AG09309 (cell line): Measurements from ENCODE around the gene CHCT1.
"Not testable (repeated sequence)": the region's sequence is repeated elsewhere in the genome, so short reads cannot be mapped to it uniquely, and the experiment has no call there.

Experiments used
- DNase-seq: peaks from one replicate; pipeline ENCODE4 v3.0.0-alpha.2; 2010; ENCODE audit warnings: low read depth
- H3K4me3 ChIP-seq: 2 replicates; pipeline ENCODE4 v1.5.1; 2011; ENCODE audit warnings: mild to moderate bottlenecking, low read depth, low read length, moderate library complexity; ENCODE audit not compliant: control insufficient read depth
- TF ChIP-seq, protein P1 (sequence below): IDR thresholded peaks from 2 replicates; pipeline ENCODE4 v1.5.1; 2011; ENCODE audit warnings: mild to moderate bottlenecking, low read depth, low read length, inconsistent platforms; ENCODE audit not compliant: insufficient read depth, control insufficient read depth; ENCODE audit errors: missing control alignments

The CHCT1 gene

DNA sequence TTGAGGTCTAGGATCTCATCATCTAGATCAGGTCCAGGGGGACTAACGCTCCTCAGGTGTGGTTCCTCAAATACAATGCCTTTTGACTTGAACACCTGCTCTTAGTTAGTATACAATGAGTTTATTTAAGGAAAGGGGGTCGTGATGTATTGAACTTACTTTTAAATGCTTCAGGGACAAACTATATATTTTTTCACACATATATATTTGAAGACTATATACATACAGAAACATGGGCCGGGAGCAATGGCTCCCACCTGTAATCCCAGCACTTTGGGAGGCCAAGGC is 18.8 kb upstream of the CHCT1 start:
- H3K4me3 ChIP-seq, result no peak overlapping the region
- DNase-seq, result no peak
- TF ChIP-seq, protein P1, sequence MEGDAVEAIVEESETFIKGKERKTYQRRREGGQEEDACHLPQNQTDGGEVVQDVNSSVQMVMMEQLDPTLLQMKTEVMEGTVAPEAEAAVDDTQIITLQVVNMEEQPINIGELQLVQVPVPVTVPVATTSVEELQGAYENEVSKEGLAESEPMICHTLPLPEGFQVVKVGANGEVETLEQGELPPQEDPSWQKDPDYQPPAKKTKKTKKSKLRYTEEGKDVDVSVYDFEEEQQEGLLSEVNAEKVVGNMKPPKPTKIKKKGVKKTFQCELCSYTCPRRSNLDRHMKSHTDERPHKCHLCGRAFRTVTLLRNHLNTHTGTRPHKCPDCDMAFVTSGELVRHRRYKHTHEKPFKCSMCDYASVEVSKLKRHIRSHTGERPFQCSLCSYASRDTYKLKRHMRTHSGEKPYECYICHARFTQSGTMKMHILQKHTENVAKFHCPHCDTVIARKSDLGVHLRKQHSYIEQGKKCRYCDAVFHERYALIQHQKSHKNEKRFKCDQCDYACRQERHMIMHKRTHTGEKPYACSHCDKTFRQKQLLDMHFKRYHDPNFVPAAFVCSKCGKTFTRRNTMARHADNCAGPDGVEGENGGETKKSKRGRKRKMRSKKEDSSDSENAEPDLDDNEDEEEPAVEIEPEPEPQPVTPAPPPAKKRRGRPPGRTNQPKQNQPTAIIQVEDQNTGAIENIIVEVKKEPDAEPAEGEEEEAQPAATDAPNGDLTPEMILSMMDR, result no peak

- no peak for DNase-seq
- TF ChIP-seq, protein P1, result no peak
- H3K4me3 ChIP-seq, result no peak overlapping the region
These were observed 18.3 kb upstream of the CHCT1 start for GRCh38 chr17:60403962-60404361.

DNA sequence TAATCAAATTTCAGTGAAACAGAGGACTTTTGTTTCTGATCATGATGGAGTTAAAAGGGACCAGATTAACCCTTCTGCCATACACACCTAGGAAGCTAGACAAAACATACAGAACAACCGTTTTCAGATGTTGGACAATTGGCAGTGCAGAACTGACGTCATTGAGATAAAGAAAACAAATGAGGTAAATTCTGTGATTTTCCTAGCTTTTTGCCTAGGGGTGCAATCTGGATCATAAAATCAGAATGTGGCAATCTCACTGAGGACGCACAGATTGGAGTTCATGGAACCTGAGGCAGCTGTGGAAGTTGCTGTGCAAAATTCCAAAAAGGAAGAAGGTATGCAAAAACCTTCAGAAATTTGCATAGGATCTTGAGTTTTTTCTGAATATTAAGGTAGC is 15.4 kb upstream of the CHCT1 start:
- TF ChIP-seq, protein P1, result no peak
- H3K4me3 ChIP-seq, result no peak overlapping the region
- DNase-seq, result no peak

DNA sequence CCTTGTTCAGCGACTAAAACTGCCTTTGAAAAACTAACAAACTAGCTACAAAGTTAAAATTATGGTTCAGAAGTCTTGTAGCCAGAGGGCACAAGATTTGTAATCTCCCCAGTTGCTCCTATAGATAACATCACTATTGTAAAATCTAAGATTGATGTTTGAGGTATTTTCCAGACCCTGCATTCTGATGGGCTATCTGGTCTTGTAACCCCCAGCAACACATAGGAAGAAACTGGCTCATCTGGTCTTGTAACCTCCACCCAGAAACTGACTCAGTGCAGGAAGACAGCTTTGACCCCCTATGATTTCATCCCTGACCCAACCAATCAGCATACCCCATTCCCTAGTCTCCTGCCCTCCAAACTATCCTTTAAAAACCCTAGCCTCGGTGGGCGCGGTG is 12.3 kb upstream of the CHCT1 start:
- no peak for DNase-seq
- TF ChIP-seq, protein P1, result no peak
- no peak overlapping the region for H3K4me3 ChIP-seq

GRCh38 chr17:60412701-60413100 is 9.6 kb upstream of the CHCT1 start:
- TF ChIP-seq, protein P1, result no peak
- no peak for DNase-seq

DNA sequence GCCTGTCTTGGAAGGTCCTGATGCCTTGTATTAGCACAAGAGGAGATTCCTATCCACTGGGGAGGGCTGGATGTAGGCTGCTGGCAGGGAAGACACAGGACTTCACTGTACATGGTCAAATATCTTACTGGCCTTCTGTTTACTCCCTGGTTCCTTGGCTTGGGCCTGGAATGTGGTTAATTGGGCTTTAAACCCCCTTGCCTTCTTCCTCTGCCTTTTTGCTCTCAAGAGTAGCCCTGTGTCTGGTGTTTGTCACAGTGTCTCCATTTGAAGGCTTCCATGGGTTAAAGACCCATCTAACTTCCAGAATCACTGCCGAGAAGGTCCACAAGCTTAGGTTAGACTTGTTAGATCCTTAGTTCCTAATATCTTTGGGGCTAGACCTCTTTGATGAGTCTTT is 7.1 kb upstream of the CHCT1 start:
- DNase-seq, result no peak
- H3K4me3 ChIP-seq, result no peak overlapping the region
- TF ChIP-seq, protein P1, result no peak

More at GRCh38 chr17:60412701-60413100, 9.6 kb upstream of the CHCT1 start:
- no peak overlapping the region for H3K4me3 ChIP-seq

DNA sequence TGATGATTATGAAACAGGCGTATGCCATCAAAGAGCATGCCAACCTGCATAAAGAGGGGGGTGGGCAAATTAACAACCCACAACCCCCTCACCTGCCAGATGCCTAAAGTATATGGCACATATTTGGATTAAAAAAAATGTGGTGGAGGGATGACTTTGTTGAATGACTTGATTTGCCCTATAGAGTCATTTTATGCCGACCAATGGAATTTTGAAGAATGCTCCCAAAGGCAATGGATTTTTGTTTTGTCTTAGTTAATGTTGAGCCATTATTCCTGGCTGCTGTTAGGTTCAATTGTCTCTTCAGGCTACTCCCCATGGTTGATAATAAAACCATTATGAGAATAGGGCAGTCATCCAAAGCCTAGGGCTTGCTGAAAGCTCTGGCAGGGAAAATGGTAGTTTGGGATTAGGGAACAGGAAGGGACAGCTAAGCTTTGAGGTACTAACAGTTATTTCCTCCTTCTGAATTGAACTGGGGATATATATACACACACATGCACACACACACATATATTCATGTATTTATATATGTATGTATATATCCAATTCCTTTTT is 5.8 kb upstream of the CHCT1 start:
- no peak overlapping the region for H3K4me3 ChIP-seq
- DNase-seq, result no peak
- TF ChIP-seq, protein P1, result no peak

- DNase-seq, H3K4me3 ChIP-seq: not testable (repeated sequence)
These were observed 3.3 kb upstream of the CHCT1 start for GRCh38 chr17:60419003-60419402.

DNA sequence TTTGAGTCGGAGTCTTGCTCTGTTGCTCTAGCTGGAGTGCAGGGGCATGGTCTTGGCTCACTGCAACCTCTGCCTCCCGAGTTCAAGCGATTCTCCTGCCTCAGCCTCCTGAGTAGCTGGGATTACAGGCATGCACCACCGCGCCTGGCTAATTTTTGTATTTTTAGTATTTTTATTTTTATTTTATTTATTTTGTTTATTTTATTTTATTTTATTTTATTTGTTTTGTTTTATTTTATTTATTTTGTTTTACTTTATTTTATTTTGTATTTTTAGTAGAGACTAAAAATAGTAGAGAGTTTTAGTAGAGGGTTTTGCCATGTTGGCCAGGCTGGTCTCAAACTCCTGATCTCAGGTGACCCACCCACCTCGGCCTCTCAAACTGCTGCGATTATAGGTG is 2.4 kb upstream of the CHCT1 start:
- not testable (repeated sequence) for H3K4me3 ChIP-seq, DNase-seq
